Measurements from ENCODE around the gene FLCN.

GRCh38 chr17:17225901-17226300, 11.1 kb downstream of the FLCN start:
- TF ChIP-seq CTCF (IDR thresholded peaks at IDR 0.05) (no peak), POLR2AphosphoS5 (IDR thresholded peaks at IDR 0.05; ENCODE audit: insufficient read depth in 1 of 2, low read depth in 1 of 2) (no peak)

All from vagina (tissue), 2 donors.